Measurements from ENCODE around the gene DNAJC22. TPM values are rescaled to one million over a fixed set of nuclear protein-coding genes. Genes with fewer than 3 reads are reported as not detected.

The DNAJC22 gene
- total RNA-seq, 1 experiment from 2014 or later, result 0.24 TPM

DNA sequence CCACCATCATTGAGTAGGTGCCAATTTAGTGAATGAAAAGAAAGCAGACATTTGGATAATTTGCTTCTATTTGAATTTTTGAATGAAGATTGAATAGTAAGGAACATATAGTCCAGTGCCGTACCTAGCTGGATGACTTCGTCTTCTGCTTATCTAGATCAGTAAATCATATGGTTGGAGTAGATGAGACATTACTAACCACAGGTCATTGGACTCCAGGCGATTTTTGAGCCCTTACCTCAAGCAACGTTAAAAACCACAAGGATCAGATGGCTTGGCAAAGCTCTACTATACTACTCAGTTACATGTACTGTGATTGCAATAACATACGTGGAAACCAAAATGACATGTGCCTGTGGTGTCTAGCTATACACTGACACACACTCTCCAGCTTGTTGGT lies 18.9 kb downstream of the DNAJC22 start:
- Mint-ChIP-seq H3K27ac (no peak overlapping the region), H3K27me3 (ENCODE audit: low read depth) (peaks cover 12% of the 10 kb centered on the region), H3K36me3 (no peaks in the 10 kb centered on the region), H3K4me1 (peaks cover 24% of the 10 kb centered on the region), H3K4me3 (peak overlapping the region; percentile 89), H3K9me3 (no peaks in the 10 kb centered on the region)
- ATAC-seq (no peak), DNase-seq (ENCODE audit: low spot score) (no peak)
- ChIA-PET POLR2A (no interaction called here), CTCF (interaction anchor here (2.1 to 2.6 kb wide), 6 partner anchors 18 to 216 kb away, joined by 9 to 69 read pairs (median 25); partner anchors contain the start of gene DNAJC22)
- TF ChIP-seq OVOL2 (CRISPR knock-in tag; IDR thresholded peaks at IDR 0.05; ENCODE audit: borderline replicate concordance), result no peak
- no peak for TF ChIP-seq ARID4B (CRISPR knock-in tag; IDR thresholded peaks at IDR 0.05; ENCODE audit: borderline replicate concordance)
- TF ChIP-seq CBFB (CRISPR knock-in tag; IDR thresholded peaks at IDR 0.05; ENCODE audit: low read depth), result no peak
- no peak for TF ChIP-seq PREB (CRISPR knock-in tag; IDR thresholded peaks at IDR 0.05; ENCODE audit: borderline replicate concordance)
- TF ChIP-seq STAT6 (CRISPR knock-in tag; conservative IDR thresholded peaks at IDR 0.05; ENCODE audit: low read depth), result no peak
- no peak for TF ChIP-seq ZNF219 (CRISPR knock-in tag; IDR thresholded peaks at IDR 0.05; ENCODE audit: borderline replicate concordance)
- TF ChIP-seq TEAD4 (CRISPR knock-in tag; IDR thresholded peaks at IDR 0.05), result no peak

GRCh38 chr12:49366096-49366651 lies 19.5 kb downstream of the DNAJC22 start:
- TF ChIP-seq HMGXB4 (CRISPR knock-in tag; IDR thresholded peaks at IDR 0.05), result peak; percentile 10; the same call in 1 of the 2 replicates
- TF ChIP-seq, protein P1, sequence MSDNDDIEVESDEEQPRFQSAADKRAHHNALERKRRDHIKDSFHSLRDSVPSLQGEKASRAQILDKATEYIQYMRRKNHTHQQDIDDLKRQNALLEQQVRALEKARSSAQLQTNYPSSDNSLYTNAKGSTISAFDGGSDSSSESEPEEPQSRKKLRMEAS (CRISPR knock-in tag; IDR thresholded peaks at IDR 0.05), result peak; percentile 11; the same call in 1 of the 2 replicates
- no peak for TF ChIP-seq ZNF138 (CRISPR knock-in tag; conservative IDR thresholded peaks at IDR 0.05)
- peak overlapping the region; percentile 97 for H3K27ac Mint-ChIP-seq
- ATAC-seq (peak; percentile 38), DNase-seq (ENCODE audit: low spot score) (no peak)
- H3K36me3 Mint-ChIP-seq, result no peaks in the 10 kb centered on the region
- H3K4me1 Mint-ChIP-seq, result peaks cover 25% of the 10 kb centered on the region
- CTCF ChIA-PET, result interaction anchor here (0.7 to 2.6 kb wide), 23 partner anchors 8 to 378 kb away, joined by 3 to 69 read pairs (median 9); partner anchors contain the start of genes C1QL4, DNAJC22, KCNH3 and PRPF40B
- peak overlapping the region; percentile 89 for H3K4me3 Mint-ChIP-seq
- POLR2A ChIA-PET, result interaction anchor here (1.0 to 1.9 kb wide), 8 partner anchors 10 to 146 kb away, joined by 3 to 8 read pairs (median 6); partner anchors contain the start of genes C1QL4, DNAJC22 and TROAP
- H3K9me3 Mint-ChIP-seq, result no peaks in the 10 kb centered on the region
- peaks cover 12% of the 10 kb centered on the region for H3K27me3 Mint-ChIP-seq (ENCODE audit: low read depth)

All from WTC11 (cell line).